Activated CD4-positive, CD25-positive, alpha-beta regulatory T cell treated with anti-CD3 and anti-CD28 coated beads, Interleukin-2, amount 50 U/mL, for 72 hours (primary cell): Measurements from ENCODE around the gene GBP7.
"Not testable (repeated sequence)": the region's sequence is repeated elsewhere in the genome, so short reads cannot be mapped to it uniquely, and the experiment has no call there.

Experiments used
- DNase-seq: peaks from one replicate; pipeline ENCODE4 v3.0.0; 2021

Gene GBP7

GRCh38 chr1:89175601-89176256 is at the start of gene GBP7:
Gene GBP7, minus strand, starts transcription at chr1:89176003. Its CDS starts 4,068 bp downstream, at chr1:89171935.
- no peak for DNase-seq

GRCh38 chr1:89221341-89221740 is 45.5 kb upstream of the GBP7 start:
- DNase-seq, result no peak

- not testable (repeated sequence) for DNase-seq
Measured at GRCh38 chr1:89219851-89220250, 44.0 kb upstream of the GBP7 start.

GRCh38 chr1:89218941-89219340 is 43.1 kb upstream of the GBP7 start:
- DNase-seq, result not testable (repeated sequence)

- DNase-seq, result no peak
Measured at GRCh38 chr1:89213347-89213746, 37.5 kb upstream of the GBP7 start.

- no peak for DNase-seq
Measured at GRCh38 chr1:89211035-89211634, 35.3 kb upstream of the GBP7 start.

- DNase-seq, result no peak
Measured at GRCh38 chr1:89206373-89206772, 30.6 kb upstream of the GBP7 start.

GRCh38 chr1:89203166-89203565 is 27.4 kb upstream of the GBP7 start:
- no peak for DNase-seq

GRCh38 chr1:89201106-89201794 is 25.4 kb upstream of the GBP7 start:
- DNase-seq, result no peak

- no peak for DNase-seq
Measured at GRCh38 chr1:89200663-89201062, 24.9 kb upstream of the GBP7 start.

GRCh38 chr1:89199525-89200031 is 23.8 kb upstream of the GBP7 start:
- DNase-seq, result no peak

- DNase-seq, result peak; percentile 54
Measured at GRCh38 chr1:89198491-89199072, 22.8 kb upstream of the GBP7 start, which contains the start of gene GBP4. Gene GBP4, minus strand, starts transcription at chr1:89198942. Its CDS starts 108 bp downstream, at chr1:89198834.

- no peak for DNase-seq
Measured at GRCh38 chr1:89198081-89198480, 22.3 kb upstream of the GBP7 start.

GRCh38 chr1:89195476-89195875 is 19.7 kb upstream of the GBP7 start:
- no peak for DNase-seq

GRCh38 chr1:89191314-89191713 is 15.5 kb upstream of the GBP7 start:
- no peak for DNase-seq

- DNase-seq, result no peak
Measured at GRCh38 chr1:89190017-89190416, 14.2 kb upstream of the GBP7 start.

- DNase-seq, result no peak
Measured at GRCh38 chr1:89179343-89179742, 3.5 kb upstream of the GBP7 start.

- DNase-seq, result no peak
Measured at GRCh38 chr1:89176971-89177370, 1.2 kb upstream of the GBP7 start.

GRCh38 chr1:89174491-89174890 is 1.3 kb downstream of the GBP7 start:
- no peak for DNase-seq

- DNase-seq, result no peak
Measured at GRCh38 chr1:89172468-89173143, 3.2 kb downstream of the GBP7 start.

GRCh38 chr1:89171067-89171438 is 4.8 kb downstream of the GBP7 start:
- no peak for DNase-seq

- DNase-seq, result no peak
Measured at GRCh38 chr1:89170170-89171066, 5.4 kb downstream of the GBP7 start.
